Epidermal melanocyte (primary cell): ENCODE measurements around the gene HSPA4L.

Source experiments
- DNase-seq: peaks from one replicate; pipeline ENCODE4 v3.0.0; 2011; ENCODE audit warnings: low spot score; ENCODE audit not compliant: insufficient read length

Gene HSPA4L

GRCh38 chr4:127782275-127783025, at the start of gene HSPA4L:
HSPA4L (plus strand) TSS chr4:127782322; CDS start chr4:127782551, 229 bp downstream.
- peak; percentile 28 for DNase-seq

- peak; percentile 65 for DNase-seq
These were observed 49.3 kb upstream of the HSPA4L start for GRCh38 chr4:127732623-127733328.

GRCh38 chr4:127734976-127735375, 47.1 kb upstream of the HSPA4L start:
- DNase-seq: no peak

GRCh38 chr4:127737295-127737694, 44.8 kb upstream of the HSPA4L start:
- no peak for DNase-seq

- DNase-seq: no peak
These were observed 40.9 kb upstream of the HSPA4L start for GRCh38 chr4:127741247-127741646.

- no peak for DNase-seq
These were observed 34.2 kb upstream of the HSPA4L start for GRCh38 chr4:127747883-127748282.

GRCh38 chr4:127748957-127749356, 33.2 kb upstream of the HSPA4L start:
- no peak for DNase-seq

- DNase-seq: no peak
These were observed 25.2 kb upstream of the HSPA4L start for GRCh38 chr4:127756906-127757305.

- DNase-seq: no peak
These were observed 22.8 kb upstream of the HSPA4L start for GRCh38 chr4:127759228-127759820.

GRCh38 chr4:127759893-127760292, 22.2 kb upstream of the HSPA4L start:
- DNase-seq: no peak

- DNase-seq: no peak
These were observed 10.4 kb upstream of the HSPA4L start for GRCh38 chr4:127771535-127772275.

GRCh38 chr4:127772769-127773671, 9.1 kb upstream of the HSPA4L start:
- DNase-seq: no peak

GRCh38 chr4:127775843-127776242, 6.3 kb upstream of the HSPA4L start:
- no peak for DNase-seq

GRCh38 chr4:127776620-127777019, 5.5 kb upstream of the HSPA4L start:
- no peak for DNase-seq

GRCh38 chr4:127777487-127777886, 4.6 kb upstream of the HSPA4L start:
- no peak for DNase-seq

- DNase-seq: no peak
These were observed 4.0 kb upstream of the HSPA4L start for GRCh38 chr4:127778102-127778501.

- no peak for DNase-seq
These were observed 1.5 kb upstream of the HSPA4L start for GRCh38 chr4:127780598-127780997.

GRCh38 chr4:127781300-127782024, 660 bp upstream of the HSPA4L start:
- peak; percentile 31 for DNase-seq

GRCh38 chr4:127782025-127782274, 172 bp upstream of the HSPA4L start:
- peak; percentile 64 for DNase-seq

GRCh38 chr4:127783026-127783769, 1.1 kb downstream of the HSPA4L start:
- DNase-seq: peak; percentile 19
